Activated naive CD4-positive, alpha-beta T cell treated with Interleukin-2 at 50 U/mL for 16 hours (primary cell): ENCODE data around the gene PDGFA.
"Not testable (repeated sequence)": the region's sequence is repeated elsewhere in the genome, so short reads cannot be mapped to it uniquely, and the experiment has no call there.

Experiments
- DNase-seq: peaks from one replicate; pipeline ENCODE4 v3.0.0-alpha.2; 2020

Gene PDGFA

DNA sequence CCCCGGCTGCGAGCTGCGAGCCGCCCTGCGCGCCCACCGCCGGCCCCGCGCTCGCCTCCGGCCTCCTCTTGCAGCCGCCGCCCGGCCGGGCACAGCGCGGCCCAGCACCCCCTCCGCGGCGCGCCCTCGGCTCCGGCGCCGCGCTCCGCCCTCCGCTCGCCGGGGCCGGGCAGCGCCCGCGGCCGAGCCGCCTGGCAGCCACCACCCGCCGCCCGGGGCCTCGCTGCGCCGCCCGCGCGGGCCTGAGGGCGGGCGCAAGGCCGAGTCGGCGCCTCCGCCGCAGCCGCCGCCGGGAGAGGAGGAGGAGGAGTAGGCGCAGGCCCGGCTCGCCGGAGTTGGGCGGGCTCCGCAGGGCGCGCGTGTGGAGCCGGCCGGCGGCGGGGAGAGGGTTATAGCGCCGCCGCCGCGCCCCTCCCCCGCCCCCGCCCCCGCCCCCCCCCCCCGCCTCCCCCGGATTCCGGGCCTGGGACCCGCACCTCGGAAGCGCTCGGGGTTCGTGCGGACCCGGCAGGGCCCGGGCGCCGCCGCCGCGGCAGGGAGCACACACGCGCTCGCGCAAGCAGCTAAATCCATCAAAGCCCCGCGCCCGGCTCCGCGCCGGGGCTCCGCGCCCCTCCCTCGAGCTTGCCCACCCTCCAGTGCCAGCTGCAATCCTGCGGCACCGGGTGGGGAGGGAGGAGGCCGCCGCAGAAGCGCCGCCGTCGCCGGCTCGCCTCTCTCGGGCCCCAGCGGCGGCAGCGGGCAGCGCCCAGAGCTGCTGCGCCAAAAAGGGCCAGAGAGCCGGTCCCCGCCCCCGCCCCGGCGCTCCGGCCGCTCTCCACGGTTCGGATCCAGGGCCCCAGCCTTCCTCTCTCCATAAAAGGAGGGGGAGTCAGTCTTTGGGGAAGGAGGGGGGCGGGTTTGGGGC is at the start of gene PDGFA:
TSS of gene PDGFA (minus strand) at position 363 of the 907 bp plus-strand sequence. CDS start 845 bp downstream, outside the sequence.
- DNase-seq, result peak; percentile 19

DNA sequence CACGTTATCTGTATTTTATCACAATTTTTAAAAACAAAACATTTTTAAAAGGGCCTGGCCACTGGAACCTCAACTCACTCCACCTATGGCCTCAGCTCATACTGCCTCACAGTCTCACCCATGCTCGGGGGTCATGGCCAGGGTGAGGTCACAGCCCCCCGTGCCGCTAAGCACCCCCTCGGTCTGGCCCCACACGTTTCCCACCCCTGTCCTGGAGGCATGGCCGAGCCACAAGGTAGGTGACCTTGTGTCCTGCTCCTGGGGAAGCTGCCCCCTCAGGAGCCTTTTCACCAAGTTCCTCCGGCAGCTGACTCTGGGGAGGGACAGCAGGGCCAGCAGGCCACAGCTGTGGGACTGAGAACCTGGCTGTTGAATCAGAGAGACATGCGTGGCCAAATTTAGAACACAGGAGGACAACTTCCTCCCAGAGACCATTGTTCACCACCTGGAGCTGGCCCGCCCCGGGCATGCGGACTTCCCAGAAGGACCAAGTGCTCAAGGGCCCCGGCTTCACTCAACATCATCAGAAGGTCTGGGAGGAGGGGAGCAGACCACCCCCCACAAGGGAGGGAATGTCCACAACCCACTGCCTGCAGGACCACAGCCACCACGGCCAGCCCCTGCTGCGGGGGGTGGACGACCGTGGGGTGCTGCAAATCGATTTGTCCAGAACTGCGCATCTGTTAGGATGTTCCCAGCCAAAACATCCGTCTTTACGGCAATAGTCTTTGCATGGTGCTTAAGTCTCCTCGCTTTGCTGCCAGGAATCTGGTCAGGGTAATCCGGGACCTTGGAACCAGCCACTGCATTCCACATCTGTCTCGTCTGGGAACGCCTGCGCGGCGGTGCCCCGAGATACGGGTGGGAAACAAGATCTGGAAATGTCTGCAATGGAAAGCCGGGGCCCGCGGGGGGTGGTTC is 48.6 kb upstream of the PDGFA start:
- no peak for DNase-seq

- DNase-seq, result no peak
Measured at GRCh38 chr7:567305-567883, 47.7 kb upstream of the PDGFA start.

DNA sequence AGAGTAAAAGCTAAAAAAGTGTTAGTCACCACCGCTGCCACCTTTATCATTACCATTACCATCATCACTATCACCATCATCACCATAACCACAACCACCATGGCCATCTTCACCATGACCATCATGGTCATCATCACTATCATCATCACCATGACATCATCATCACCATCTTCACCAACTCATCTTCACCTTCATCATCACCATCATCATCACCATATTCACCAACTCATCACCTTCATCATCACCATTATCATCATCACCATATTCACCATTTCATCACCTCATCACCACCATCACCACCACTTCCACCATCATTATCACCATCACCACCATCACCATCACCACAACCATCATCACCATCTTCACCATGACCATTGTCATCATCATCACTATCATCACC is 46.5 kb upstream of the PDGFA start:
- DNase-seq, result no peak

- DNase-seq, result no peak
Measured at GRCh38 chr7:564176-564865, 44.7 kb upstream of the PDGFA start.

- no peak for DNase-seq
Measured at GRCh38 chr7:563629-564170, 44.1 kb upstream of the PDGFA start.

DNA sequence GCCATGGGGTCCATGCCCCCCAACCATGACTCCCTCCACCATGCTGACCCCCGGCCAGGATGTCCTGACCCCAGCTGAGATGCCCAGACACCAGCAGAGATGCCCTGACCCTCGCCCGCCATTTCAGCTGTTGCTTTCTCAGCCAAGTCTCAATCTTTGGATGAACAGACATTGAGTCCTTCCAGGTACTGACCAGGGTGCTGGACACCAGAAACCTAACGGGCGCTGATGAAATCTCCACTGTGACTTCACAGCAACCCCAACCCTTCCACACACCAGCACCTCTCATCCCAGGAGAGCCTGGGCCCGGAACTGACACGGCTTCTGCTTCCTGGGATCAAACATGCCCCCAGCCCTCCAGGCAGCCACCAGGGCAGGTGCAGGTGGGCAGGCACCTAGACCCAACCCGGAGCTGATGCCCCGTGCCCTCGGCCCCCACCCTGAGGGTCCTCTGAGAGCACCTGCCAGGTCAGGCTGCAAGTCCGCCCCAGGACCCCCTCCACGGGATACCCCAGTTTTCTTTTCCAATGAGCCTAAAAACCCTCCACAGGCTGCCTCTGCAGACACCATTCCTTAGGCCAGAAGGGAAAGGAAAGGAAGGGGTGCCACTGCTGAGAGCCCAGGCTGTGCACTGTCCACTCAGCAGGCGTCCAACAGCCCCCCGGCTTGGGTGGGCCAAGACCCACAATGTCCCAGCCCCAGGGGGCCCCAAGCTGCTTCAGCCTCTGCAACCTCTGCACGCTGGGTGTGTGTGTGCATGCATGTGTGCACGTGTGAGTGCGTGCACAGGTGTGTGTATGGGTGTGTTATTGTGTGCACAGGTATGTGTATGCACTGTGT is 43.4 kb upstream of the PDGFA start:
- no peak for DNase-seq

DNA sequence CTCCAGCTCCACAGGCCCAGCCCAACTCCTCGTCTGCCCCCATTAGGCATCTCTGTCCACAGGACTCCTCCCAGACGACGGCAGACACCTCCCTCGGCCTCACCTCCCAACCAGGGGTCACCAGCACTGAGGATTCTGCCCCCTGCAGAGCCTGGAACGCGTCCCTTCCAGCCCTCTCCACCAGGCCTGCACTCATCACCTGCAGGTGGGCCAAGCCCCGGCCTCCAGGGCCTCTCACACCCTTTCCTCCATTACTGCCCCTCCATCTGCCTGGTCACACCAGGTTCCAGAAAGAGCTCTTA is 42.7 kb upstream of the PDGFA start:
- DNase-seq, result no peak

- DNase-seq, result no peak
Measured at GRCh38 chr7:561631-562373, 42.2 kb upstream of the PDGFA start.

DNA sequence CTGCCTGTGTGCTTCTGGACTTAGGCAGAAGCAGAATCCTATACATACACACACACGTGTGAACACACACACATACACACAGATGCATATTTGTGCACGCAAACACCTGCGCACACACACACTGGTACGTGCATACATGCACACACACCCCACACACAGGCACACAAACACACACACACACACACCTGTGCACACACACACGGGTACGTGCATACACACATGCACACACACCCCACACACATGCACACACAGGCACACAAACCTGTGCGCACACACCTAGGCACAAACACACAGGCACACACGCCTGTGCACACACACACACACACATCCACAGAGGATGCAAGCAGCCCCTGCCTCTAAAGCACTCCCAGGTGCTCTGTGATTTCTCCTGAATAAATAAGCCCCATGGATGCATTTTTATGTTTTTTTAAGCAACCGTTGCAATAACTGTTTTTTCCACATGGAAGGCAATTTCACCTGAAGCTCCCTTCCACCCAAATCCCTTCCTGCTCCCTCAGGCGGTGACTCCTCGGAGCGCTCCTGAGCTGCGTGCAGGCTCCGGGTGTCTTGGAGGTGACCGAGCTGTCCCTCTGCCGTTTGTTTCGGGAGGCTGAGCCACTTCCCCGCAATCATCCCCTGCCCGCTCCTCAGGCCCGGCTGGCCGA is 41.5 kb upstream of the PDGFA start:
- DNase-seq, result no peak

- no peak for DNase-seq
Measured at GRCh38 chr7:559396-559705, 39.7 kb upstream of the PDGFA start.

DNA sequence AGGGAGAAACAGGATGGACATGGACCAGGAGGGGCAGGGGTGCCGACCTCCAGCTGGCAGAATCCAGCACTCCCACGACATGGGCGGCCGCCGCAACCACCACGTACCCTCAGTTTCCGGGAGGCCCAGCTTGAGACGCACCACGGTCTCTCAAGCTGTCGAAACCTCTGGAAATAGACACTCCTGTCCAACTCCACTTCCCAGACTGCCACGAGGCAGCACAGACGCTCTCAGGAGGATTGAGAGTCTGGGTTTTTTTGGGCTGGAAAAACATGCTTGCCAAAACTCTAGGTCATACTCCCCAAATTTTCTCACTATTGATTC is 37.9 kb upstream of the PDGFA start:
- no peak for DNase-seq

DNA sequence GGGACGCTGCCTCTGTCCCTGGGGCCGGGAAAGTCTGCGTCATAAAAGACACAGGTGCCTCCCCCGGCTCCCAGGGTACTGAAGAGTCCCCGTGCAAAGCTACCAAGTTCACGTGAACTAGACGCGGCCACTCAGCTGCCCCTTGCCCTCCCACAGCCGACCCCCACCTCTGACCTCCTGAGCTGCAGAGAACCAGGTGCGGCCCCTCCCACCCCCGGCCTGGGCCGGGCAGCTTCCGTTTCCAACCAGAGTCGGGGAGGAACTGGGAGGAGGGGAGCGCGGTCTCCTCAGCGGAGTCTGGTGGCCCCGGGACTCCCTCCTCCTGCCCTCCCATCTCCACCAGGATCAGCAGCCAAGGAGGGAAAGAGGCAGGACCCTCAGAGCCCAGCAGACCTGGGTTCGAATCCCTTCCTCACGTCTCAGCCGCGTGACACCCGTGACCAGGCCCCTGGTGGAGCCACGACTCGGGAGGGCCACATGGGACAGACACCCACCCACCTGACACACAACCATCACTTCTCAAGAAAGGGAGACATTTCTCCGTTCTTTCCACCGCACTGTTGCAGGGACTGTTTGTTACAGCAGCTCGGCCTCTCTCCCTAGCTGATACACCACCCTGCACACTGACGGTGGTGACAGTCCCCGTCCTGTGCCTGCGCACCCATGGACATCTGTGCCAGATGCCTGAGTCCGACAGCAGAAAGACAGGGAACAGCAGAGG is 37.4 kb upstream of the PDGFA start:
- no peak for DNase-seq

DNA sequence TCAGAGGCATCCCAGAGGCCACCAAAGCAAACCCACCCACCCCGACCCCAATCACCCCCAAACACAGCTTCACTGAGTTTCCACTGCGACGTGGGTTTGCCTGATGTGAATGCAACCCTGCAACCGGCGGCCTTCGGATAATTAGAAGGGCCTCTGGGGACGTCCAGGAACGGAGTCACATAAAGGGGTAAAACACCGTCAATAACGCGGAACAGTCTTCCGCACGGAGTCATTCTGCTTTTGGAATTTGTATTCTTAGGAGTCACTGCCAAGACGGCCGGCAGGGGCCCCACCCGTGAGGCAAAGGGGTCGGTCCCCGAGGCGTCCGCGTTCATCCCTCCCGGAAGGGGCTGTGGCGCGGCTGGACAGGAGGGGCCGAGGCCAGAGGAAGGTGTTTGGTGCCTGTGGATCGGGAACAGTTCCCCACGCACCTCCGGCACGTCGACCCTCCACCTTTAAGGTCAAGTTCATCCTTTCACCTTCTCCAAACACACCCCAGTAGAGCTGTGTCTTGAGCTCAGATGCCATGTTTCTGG is 36.7 kb upstream of the PDGFA start:
- no peak for DNase-seq

DNA sequence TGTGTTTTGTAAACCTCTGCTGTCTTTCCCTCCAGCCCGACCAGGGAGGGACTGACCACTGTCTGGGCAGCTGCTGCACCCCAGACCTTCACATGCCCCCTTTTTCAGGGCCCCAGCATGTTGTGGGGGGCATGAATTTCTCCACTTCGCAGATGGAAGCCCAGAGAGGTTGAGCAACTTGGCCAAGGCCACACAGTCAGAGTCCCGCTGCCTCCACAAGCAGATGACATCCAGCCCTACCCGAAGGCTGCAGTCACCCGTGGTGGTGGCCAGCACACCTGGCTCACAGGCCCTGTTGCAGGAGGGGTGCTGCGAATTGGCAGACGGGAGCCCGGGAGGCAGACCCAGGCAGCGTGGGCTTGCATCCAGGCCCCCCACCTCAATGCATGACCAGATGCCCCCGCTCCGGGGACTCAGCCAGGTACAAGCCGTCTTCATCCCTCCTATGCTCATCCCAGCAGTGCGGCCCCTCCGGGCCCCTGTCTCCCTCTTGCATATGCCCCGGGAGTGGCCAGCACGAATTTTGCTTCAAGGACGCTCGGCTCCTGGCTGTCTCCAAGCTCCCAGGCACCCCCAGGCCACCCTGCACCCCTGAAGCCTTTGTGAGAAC is 36.0 kb upstream of the PDGFA start:
- no peak for DNase-seq

- no peak for DNase-seq
Measured at GRCh38 chr7:553636-554111, 34.0 kb upstream of the PDGFA start.

GRCh38 chr7:552868-553635 is 33.4 kb upstream of the PDGFA start:
- no peak for DNase-seq

DNA sequence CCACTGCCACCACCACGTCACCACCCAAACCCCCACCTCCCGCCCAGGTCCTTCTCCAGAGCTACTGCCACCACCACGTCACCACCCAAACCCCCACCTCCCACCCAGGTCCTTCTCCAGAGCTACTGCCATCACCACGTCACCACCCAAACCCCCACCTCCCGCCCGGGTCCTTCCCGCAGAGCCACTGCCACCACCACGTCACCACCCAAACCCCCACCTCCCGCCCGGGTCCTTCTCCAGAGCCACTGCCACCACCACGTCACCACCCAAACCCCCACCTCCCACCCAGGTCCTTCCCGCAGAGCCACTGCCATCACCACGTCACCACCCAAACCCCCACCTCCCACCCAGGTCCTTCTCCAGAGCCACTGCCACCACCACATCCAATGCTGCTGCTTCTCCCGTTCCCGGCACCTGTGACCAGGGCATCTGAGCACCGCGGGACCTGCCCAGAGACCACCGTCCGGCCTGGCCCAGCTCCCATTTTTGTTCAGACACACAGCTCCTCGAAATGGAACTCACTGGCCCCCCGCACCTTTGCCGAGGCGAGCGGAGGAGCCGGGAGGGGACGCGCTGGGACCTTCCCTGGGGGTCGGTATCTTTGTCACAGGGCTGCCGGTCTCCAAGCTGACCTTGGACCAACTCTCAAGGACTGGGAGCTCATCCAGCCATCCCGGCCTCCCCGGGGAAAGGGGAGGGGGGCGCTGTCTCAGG is 32.7 kb upstream of the PDGFA start:
- not testable (repeated sequence) for DNase-seq
